ENCODE measurements around the gene TEX29.

The TEX29 gene

DNA sequence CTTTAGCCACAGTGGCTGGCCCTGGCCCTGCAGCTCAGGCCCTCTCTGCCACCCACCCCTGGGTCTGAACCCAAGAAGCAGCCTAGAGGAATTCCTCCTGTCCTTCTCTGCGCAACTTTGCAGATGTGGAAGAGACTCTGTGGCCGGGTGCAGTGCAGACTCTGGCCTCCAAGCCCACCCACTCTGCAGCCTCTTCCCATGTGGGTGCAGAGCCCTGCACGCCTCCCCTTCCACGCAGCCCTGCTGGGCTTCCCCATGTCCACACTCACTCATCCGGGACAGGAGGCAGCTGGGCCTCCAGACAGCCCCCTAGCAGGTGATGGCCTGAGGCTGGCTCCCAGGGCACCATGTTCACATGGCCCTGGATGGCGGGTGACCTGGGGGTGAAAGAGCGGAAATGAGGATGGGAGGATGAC is 2.5 kb downstream of the TEX29 start:
- DNase-seq, result no peak

DNA sequence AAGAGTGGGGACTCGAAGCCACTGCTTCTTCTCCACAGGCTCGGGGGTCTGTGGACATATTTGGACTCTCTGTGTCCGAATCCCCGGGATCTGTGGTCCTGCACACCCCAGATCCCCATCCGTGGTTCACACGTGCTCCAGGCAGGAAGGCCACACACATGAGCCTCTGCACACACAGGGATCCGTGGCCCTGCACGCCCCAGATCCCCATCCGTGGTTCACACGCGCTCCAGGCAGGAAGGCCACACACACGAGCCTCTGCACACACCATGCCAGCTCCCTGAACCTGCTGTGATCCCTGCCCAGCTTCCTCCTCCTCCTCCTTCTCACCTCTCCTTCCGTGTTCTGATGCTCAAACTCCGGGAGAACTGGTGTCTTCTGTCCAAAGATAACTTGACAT is 3.1 kb downstream of the TEX29 start:
- no peak for DNase-seq

DNA sequence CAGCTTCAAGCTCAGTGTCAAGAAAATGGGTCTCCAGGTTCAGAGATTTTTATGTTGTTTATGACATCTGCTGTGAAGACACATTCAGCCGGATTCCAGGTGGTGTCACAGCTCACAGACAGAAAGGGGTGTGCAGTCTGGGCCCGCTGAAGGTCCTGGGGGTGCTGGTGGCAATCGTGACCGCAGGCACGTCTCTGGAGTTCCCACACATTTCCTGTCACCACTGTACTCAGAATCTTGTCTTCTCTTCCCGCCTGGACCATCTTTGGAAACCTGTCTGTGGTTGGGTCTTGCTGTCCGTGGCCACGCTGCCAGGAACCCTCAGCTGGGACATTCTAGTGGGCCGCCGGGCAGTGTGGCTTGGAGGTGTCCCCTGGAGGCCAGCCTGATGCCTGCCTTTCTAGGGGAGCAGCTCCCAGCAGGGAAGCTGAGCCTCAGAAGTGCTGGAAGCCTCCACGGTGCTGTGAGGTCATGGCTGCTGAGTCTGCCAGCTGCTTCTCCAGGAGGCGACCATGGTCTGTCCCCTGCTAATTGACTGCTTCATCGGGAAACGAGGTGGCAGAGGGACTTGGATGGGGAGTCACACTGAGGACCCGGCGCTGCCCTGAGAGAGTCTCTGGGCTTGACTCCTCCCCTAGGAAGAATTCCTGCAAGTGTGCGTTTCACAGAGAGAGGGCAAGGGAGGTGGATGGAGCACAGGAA is 3.7 kb downstream of the TEX29 start:
- no peak for DNase-seq

DNA sequence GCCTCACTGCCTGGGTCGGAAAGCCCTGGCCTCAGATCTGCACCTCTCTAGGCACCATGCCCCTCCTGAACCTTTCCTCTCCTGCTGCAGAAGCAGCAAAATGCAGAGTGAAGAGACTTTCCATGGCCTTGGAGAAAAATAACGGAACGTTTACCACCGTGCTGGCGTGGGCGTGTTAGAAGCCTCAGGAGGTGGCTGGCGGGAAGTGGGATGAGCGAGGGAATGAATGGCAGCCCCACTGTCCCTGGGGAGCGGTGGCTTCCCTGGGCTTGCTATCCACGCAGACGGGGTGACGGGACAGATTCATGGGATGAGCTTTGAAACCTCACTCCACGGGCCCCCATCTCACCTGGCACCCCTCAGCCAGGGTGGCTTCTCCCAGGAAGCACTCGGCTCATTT is 4.3 kb downstream of the TEX29 start:
- DNase-seq, result no peak

DNA sequence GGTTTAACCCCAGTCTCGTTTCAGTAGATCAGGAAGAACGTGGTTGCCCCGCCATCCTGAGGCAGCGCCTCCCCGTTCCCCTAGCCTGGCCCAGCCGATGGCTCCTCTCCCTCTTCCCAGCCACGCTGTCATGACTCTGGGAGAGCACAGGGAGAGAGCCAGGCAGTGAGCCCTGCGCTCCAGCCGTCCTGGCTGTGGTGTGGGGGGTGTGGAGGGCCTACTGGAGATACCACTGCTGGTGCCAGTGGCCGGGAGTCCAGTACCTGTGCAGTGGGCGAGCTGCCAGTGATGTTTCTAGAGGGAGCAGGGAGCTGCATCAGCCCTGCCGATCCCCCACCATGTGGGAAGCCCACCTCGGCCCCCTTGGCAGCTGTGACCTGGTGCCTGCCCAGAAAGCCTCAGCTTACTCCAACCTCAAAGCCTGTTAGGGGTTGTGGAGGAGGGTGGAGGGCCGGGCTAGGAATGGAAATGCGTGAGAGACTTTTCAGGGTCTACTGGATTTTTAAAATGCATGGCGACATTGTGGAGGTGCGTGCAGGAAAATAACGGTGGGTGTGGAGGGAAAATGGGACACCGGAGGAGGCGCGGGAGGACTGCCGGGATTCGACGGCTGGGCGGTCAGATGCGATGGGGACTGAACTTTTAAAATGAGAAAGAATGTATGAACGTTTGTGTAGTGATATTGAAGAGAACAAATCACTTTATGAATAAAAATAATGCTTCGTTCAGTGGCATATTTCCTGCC is 4.9 kb downstream of the TEX29 start:
- no peak for DNase-seq

DNA sequence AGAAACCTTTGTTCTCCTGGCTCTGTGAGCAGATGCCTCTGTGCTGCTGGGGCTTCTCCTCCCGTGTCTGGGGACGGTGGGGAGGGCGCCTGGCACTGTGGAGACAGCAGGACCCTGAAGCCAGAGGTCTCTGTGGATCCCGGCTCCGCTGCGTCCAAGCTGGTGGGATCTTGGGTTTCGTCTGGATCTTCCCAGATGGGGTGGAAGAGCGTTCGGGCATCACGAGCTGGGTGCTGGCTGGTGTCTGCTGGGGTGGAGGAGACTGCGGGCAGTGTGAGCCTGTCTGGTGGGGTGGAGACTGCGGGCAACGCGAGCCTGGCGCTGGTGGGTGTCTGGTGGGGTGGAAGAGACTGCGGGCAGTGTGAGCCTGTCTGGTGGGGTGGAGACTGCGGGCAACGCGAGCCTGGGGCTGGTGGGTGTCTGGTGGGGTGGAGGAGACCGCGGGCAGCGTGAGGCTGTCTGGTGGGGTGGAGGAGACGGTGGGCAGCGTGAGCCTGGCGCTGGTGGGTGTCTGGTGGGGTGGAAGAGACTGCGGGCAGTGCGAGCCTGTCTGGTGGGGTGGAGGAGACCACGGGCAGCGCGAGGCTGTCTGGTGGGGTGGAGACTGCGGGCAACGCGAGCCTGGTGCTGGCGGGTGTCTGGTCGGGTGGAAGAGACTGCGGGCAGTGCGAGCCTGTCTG is 5.6 kb downstream of the TEX29 start:
- no peak for DNase-seq

DNA sequence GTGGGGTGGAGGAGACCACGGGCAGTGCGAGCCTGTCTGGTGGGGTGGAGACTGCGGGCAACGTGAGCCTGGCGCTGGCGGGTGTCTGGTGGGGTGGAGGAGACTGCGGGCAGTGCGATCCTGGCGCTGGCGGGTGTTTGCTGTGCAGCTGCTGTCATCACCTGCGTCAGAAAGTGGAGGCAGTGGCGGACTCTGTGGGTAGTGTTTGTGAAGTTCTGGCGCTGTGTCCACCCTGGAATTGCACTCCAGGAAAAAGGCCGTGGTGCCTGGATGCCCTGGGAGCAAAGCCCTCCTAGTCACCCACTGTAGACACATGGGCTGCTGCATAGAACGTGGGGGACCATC is 6.2 kb downstream of the TEX29 start:
- DNase-seq, result no peak

DNA sequence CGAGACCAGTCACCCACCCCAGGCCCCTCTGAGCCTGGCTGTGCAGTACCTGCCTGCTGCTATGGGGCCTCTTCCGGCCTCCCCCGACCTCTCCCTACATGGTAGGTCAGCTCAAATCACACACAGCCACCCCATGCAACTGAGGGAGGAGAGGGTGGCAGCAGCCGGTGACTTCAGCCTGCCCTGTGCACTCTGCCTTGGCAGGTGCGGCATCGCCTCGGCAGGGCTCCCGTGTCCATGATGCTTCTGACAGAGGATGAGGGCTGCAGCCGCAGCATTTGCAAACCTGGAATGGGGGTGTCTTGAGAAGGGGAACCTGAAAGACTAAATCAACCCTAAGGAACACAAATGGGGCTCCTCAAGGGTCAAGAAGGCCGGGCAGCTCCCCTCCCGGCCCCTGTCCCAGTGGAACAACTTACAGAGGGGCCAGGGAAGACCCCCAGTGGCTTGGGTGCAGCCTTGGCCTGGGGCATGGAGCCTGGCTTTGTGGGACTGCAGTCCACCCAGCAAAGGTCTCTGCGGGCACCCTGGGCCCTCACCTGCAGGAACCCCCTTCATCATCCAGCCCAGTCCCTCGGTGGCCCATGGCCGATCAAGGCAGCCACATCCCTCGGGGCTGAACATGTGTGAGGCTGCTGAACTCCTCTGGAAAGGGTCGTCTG is 6.7 kb downstream of the TEX29 start:
- DNase-seq, result no peak

DNA sequence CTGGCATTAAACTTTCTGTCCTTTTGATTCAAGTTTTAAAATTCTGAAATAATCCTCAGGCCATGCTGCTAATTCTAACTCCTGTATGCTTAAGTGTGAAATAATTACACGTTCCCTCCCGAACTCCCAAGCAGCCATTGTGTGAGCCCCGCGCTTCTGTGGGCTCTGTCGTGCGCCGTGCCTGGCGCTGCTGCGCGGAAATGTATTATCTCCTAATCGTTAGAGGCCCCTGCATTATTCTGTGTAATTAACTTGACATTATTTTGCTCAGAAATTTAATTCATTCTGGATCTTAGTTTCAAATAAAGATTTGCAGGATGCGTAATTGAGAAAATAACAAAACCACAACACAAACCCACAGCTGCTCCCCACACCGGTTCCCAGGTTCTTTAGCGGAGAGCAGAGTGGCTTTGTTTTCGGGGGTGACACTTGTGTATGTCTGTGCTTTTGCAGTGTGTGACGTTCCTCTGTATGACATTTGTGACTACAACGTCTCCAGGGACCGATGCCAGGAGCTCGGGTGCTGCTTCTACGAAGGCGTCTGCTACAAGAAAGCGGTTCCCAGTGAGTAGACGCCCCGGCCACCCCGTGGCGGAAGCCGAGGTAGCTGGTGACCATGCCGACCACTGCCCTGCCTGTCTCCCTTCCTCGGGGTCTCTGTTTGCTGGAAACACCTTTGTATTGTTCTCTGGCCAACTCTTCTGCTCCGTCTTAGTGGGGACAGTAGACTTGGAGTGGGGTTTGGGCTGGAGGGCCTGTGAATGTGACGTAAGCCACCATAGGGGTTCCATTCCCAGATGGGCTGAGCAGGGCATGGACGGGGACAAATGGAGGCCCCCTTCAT is 7.5 kb downstream of the TEX29 start:
- DNase-seq, result no peak

DNA sequence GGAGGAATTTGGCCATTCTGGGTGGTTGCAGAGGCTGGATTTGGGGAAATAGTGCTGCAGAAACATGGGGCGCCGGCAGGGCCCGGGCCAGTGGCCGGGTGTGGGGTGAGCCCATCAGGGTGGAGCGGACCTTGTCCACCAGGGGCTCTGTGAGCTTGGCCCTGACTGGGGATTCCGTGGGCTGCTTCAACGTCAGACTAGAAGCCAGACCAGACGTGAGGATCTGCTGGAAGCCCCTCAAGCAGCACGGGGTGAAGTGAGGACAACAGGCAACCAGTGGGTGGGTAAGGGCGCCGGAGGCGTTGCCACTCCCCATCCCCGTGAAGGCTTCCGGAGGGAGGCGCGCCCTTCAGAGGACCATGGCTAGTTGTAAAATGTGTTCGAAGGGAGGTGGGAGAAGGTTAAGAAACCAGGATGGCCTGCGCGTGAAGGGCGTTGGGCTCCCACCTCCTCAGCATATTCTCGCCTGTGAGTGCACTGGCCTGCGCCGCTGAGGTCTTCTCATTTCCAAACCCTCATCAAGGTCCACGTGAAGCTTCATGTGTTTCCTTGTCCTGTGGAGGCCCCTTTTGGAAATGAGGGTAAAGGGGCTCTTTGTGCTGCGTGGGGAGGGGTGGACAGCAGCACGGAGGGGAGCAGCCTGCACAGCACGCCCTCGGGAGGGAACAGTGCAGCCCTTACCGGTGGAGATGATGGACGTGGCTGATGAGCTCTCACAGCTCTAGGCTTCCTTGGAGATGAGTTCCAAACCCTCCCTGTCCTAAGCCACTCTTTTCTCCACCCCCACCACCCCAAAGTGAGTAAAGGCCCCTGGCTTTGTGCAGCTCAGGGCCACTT is 8.3 kb downstream of the TEX29 start:
- no peak for DNase-seq

DNA sequence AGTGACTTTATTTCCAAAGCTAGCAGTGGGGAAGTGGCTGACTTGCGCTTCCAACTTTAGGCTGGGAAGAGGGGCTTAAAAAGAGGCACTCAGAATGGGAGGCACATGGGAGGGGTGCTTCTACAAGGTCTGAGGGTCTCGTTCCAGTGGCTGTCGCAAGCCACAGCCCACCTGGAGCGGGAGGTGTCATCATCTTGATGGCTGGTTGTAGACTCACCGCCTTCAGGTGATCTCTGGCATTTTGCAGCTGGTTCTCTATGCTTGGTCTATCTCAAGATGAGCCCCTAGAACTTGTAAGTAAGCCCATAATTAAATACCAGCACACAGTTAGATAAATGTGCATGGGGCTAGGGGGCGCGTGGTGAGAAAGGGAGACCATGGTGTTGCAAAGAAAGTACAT is 9.2 kb downstream of the TEX29 start:
- no peak for DNase-seq

DNA sequence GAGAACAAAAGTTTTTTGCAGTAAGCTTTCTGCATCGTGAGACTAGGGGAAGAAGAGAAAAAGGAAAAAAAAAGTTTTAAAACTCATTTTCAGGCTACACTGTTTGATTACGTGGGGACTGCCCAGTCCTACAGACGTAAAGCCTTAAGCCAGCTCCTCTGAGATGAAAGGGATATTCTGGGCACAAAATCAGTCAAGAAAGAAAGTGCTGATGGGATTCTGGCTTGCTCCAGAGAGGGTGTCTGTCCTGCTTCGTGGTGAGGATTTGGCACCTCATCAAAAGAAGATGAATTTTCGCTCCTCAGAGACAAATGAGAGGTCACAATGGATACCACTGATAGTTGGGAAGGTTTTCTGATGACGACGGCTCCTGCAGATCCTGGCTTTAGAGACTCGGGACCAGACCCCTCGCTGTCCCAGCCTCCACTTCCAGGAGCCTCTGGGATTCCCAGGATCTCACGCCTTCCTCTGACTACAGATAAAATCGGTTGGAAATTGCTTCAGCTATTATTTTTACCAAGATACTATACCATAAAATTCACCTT is 9.7 kb downstream of the TEX29 start:
- DNase-seq, result no peak

DNA sequence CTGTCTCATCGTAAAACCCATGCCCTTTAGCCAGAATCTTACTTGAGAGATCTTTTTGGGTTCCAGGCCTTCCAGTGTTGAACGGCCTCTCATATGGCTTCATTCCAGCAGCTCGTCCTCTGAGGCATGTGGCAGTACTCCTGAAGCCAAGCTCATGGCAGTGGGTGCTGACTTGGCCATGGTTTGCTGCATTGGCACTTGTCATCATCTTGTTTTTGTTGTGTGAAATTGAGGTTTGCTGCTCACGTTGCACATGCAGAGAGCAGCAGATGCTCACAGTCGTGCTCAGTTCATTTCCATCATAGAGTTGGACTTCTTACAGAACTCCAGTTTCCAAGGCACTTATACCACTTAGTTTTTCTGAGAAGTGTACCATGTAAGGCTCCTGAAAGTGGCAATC is 14.9 kb downstream of the TEX29 start:
- DNase-seq, result no peak

DNA sequence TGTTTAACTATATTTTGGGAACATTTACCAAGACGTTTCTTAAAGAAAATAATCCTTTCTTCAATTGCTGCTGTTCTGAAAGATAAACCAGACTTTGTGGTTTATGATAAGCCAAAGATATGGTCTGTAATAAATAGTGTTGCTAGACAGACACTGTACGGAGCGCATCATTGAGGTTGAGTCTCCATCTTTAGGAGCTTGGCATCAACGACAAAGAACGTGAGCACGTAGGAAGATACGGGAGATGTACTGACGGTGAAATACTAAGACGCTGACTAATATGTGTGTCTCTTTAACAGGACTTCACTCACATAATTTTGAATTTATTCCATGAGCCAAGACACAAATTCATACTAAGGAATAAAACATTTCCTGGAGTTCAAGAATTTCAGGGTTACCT is 16.2 kb downstream of the TEX29 start:
- DNase-seq, result no peak

DNA sequence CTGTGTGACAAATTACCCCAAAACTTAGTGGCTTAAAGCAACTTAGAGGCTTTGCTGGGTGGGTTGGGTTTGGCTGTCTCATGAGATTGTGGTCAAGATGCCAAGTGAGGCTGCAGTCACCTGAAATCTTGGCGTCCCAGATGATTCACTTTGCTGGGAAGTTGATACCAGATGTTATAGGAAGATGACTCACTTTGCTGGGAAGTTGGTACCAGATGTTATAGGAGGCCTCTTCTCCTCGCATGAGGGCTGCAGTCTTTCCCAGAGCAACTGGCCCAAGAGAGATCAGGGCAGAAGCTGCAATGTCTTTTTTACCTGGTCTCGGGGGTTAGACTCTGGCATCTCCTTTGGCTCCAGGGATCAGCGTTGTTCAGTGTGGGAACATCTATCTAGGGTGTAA is 16.8 kb downstream of the TEX29 start:
- no peak for DNase-seq

DNA sequence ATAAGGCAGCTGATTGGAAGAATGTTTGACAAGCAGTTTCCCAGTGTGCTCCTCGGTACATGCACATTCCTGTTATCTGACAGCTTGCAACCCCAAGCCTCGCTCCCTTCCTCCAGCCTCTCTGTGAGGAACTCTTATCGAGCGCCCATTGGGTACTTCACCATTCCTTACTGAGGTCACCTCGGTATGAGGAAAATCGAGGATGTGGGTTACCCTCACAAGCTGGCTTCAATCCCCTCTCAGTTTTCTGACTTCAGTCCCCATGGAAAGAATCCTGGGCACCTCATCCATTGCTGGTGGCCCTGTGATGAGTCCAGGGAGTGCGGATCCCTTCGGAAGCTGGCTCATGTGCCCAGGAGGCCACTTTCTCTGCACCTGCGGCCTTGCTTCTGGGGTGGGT is 17.3 kb downstream of the TEX29 start:
- no peak for DNase-seq

DNA sequence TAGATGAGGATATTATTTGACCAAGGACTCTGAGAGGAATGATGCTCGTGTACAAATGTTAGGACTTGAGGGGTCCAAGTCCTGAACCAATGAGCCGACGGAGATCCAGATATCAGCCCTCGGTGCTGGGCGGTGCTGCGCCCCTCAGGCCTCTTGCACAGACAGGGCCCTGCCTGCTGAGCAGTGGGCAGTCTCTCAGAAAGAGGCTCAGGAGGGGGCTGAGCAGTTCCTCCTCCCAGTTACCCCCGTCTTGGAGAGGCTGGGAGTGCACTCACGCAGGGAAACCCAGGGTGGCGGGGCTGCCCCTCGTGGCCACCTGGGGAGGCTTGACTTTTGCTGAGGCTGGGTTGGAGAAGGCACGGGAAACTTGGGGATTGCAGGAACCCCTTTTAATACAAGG is 18.4 kb downstream of the TEX29 start:
- no peak for DNase-seq

DNA sequence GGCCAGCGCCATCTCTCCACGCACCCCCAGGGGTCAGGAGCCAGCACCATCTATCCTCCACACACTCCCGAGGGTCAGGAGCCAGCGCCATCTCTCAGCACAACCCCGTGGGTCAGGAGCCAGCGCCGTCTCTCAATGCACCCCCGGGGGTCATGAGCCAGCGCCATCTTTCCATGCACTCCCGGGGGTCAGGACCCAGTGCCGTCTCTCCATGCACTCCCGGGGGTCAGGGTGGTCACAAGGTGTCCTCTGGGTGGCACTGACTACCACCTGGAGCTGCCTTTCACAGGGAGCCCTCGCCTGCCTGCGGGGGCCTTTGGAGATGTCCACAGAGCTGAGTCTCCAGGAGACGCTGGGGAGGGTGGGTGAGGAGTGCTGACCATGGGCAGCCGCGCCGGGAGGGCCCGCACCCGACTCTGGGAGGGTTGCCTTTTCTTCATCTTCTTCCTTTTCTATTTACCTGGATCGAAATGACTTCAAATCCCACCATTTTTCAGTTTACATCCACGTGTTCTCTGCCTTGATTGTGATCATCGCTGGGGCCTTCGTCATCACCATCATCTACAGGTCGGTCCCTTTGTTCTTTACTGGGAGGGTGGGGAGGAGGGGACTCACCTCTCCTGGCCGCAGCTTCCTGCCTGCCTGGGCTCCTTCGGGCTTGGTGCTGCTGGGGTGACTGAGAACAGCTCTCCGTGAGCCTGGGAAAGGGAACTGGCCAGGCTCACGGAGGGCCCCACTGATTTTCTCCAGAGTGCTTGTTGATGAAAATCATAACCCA is 19.1 kb downstream of the TEX29 start:
- no peak for DNase-seq

DNA sequence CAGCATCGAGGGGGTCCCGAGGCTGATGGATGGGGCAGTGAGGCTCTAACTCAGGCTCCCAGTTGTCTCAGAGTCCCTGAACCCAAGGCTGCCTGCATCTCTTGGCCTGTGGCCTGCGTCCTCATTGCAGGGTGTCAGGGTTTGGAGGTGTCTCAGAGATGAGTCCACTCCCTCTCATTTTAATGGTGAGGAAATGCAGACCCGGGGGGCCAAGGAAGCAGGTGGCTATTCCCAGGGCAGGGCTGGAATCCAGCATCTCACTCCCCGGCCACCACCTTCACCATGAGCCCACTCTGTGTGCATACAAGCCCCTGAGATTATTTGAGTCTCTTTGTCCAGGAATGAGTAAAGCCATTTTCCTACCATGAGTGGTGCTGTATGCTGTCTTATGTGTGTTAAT is 21.4 kb downstream of the TEX29 start:
- DNase-seq, result no peak

DNA sequence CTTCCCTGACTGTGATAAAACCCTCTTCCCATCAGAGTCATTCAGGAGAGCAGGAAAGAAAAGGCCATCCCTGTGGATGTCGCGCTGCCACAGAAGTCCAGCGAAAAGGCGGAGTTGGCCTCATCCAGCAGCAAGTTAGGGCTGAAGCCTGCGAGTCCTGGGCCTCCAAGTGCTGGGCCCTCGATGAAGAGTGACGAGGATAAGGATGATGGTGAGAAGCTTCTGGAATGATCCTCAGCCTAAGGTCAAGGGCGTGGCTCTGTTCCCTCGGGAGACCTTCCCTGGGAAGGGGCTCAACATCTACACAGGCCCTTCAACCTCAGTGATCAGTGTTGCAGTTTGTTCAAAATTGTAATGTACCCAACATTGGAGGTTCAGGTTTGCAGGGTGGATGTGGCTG is 22.3 kb downstream of the TEX29 start:
- DNase-seq, result no peak

All from inflammatory macrophage (primary cell).